ENCODE measurements around the gene APLNR. TPM values are rescaled to one million over a fixed set of nuclear protein-coding genes. Genes with fewer than 3 reads are reported as not detected.

APLNR gene
- total RNA-seq, 1 experiment from 2014 or later: not detected

GRCh38 chr11:57213342-57214097, 23.5 kb downstream of the APLNR start:
- ChIA-PET POLR2A (no interaction called here), CTCF (interaction anchor here (0.7 to 1.2 kb wide), 3 partner anchors 30 to 373 kb away, joined by 3 to 12 read pairs (median 4); no protein-coding TSS in a partner anchor)
- H3K9me3 Mint-ChIP-seq (ENCODE audit: unreplicated experiment): no peaks in the 10 kb centered on the region
- intact Hi-C loops (cut with micrococcal nuclease): no loop called here
- H3K4me3 Mint-ChIP-seq (ENCODE audit: unreplicated experiment): no peak overlapping the region
- no peaks in the 10 kb centered on the region for H3K36me3 Mint-ChIP-seq (ENCODE audit: insufficient read depth, unreplicated experiment)
- no peaks in the 10 kb centered on the region for H3K4me1 Mint-ChIP-seq (ENCODE audit: insufficient read depth, unreplicated experiment)
- no peak overlapping the region for H3K27ac Mint-ChIP-seq (ENCODE audit: low read depth, unreplicated experiment)
- no peaks in the 10 kb centered on the region for H3K27me3 Mint-ChIP-seq (ENCODE audit: insufficient read depth, unreplicated experiment)
- no TSS peak for BruUV-seq (replicated peaks)
- DNase-seq (ENCODE audit: unreplicated experiment): no peak
- TF ChIP-seq CTCF (IDR thresholded peaks at IDR 0.05; ENCODE audit: unreplicated experiment): no peak

- intact Hi-C loops (cut with micrococcal nuclease): no loop called here
- POLR2A ChIA-PET: no interaction called here
- no peaks in the 10 kb centered on the region for H3K36me3 Mint-ChIP-seq (ENCODE audit: insufficient read depth, unreplicated experiment)
Observed at GRCh38 chr11:57210781-57211180, 26.3 kb downstream of the APLNR start.

GRCh38 chr11:57207168-57207567, 29.9 kb downstream of the APLNR start:
- Mint-ChIP-seq H3K4me1 (ENCODE audit: insufficient read depth, unreplicated experiment) (no peaks in the 10 kb centered on the region), H3K27ac (ENCODE audit: low read depth, unreplicated experiment) (no peak overlapping the region), H3K27me3 (ENCODE audit: insufficient read depth, unreplicated experiment) (peaks cover 27% of the 10 kb centered on the region), H3K9me3 (ENCODE audit: unreplicated experiment) (no peaks in the 10 kb centered on the region), H3K36me3 (ENCODE audit: insufficient read depth, unreplicated experiment) (no peaks in the 10 kb centered on the region), H3K4me3 (ENCODE audit: unreplicated experiment) (no peak overlapping the region)
- POLR2A ChIA-PET: no interaction called here
- intact Hi-C loops (cut with micrococcal nuclease): no loop called here
- DNase-seq (ENCODE audit: unreplicated experiment): no peak
- BruUV-seq (replicated peaks): no TSS peak
- TF ChIP-seq CTCF (IDR thresholded peaks at IDR 0.05; ENCODE audit: unreplicated experiment): no peak
- CTCF ChIA-PET: interaction anchor here (3.1 kb wide), 1 partner anchor 42 kb away, joined by 13 read pairs; no protein-coding TSS in a partner anchor

More at GRCh38 chr11:57210781-57211180, 26.3 kb downstream of the APLNR start:
- no peak for DNase-seq (ENCODE audit: unreplicated experiment)
- H3K4me3 Mint-ChIP-seq (ENCODE audit: unreplicated experiment): no peak overlapping the region
- H3K27ac Mint-ChIP-seq (ENCODE audit: low read depth, unreplicated experiment): no peak overlapping the region
- no peak for TF ChIP-seq CTCF (IDR thresholded peaks at IDR 0.05; ENCODE audit: unreplicated experiment)
- no peaks in the 10 kb centered on the region for H3K27me3 Mint-ChIP-seq (ENCODE audit: insufficient read depth, unreplicated experiment)
- BruUV-seq (replicated peaks): no TSS peak
- no peaks in the 10 kb centered on the region for H3K9me3 Mint-ChIP-seq (ENCODE audit: unreplicated experiment)
- H3K4me1 Mint-ChIP-seq (ENCODE audit: insufficient read depth, unreplicated experiment): no peaks in the 10 kb centered on the region
- CTCF ChIA-PET: interaction anchor here (0.6 to 2.2 kb wide), 4 partner anchors 12 to 370 kb away, joined by 3 to 10 read pairs (median 4); no protein-coding TSS in a partner anchor

GRCh38 chr11:57205041-57205641, 31.9 kb downstream of the APLNR start:
- peak; percentile 9 for DNase-seq (ENCODE audit: unreplicated experiment)
- Mint-ChIP-seq H3K36me3 (ENCODE audit: insufficient read depth, unreplicated experiment) (no peaks in the 10 kb centered on the region), H3K9me3 (ENCODE audit: unreplicated experiment) (no peaks in the 10 kb centered on the region), H3K4me1 (ENCODE audit: insufficient read depth, unreplicated experiment) (no peaks in the 10 kb centered on the region), H3K27me3 (ENCODE audit: insufficient read depth, unreplicated experiment) (peaks cover 42% of the 10 kb centered on the region), H3K27ac (ENCODE audit: low read depth, unreplicated experiment) (no peak overlapping the region), H3K4me3 (ENCODE audit: unreplicated experiment) (no peak overlapping the region)
- CTCF ChIA-PET: interaction anchor here (0.6 to 3.3 kb wide), 6 partner anchors 18 to 442 kb away, joined by 3 to 14 read pairs (median 3); no protein-coding TSS in a partner anchor
- POLR2A ChIA-PET: no interaction called here
- BruUV-seq (replicated peaks): no TSS peak
- intact Hi-C loops (cut with micrococcal nuclease): no loop called here
- no peak for TF ChIP-seq CTCF (IDR thresholded peaks at IDR 0.05; ENCODE audit: unreplicated experiment)
